ENCODE data around the gene CACHD1. TPM values are rescaled to one million over a fixed set of nuclear protein-coding genes. Genes with fewer than 3 reads are reported as not detected.

Gene CACHD1
- total RNA-seq, 1 donor from 2014 or later: 12.8 TPM

- no peak for DNase-seq
Measured at GRCh38 chr1:64550510-64550909, 80.6 kb downstream of the CACHD1 start.

GRCh38 chr1:64550946-64551605 is 81.1 kb downstream of the CACHD1 start:
- no peak for DNase-seq

DNA sequence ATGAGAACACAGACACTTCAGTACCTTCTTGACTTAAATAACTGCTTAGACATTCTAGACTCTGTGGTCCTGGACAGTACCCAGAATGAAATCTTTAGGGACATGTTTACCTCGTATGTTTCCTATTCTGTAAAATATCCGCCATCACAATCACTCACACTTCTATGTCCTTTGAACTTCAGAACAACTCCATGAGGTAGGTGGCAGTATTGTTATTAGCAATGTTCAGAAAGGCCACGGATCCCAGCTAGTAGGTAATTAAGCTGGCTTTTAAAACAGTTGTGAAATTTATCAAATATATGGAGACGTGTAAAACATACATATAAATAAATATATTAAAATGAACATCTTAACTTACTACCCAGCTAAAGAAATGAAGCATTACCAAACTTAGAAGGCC is 83.4 kb downstream of the CACHD1 start:
- no peak for DNase-seq

DNA sequence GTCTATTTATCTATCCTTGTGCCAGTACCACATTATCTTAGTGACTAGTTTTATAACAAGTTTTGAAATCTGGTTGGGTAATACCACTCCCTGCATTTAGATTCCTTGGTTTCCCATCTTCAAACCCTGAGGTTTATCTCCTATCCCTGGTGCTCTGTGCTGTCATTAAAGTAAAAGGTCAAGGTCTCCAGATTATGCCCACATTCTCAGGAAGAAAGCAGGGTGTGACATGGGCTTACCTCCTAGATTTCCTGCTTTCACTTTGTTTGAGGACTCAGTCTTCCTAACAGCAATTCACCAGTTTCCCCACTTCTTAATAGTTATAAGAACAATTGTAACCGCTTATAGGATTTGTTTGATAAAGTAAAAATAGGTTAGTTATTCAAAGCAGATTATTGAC is 86.0 kb downstream of the CACHD1 start:
- no peak for DNase-seq

- DNase-seq: no peak
Measured at GRCh38 chr1:64561993-64562392, 92.1 kb downstream of the CACHD1 start.

DNA sequence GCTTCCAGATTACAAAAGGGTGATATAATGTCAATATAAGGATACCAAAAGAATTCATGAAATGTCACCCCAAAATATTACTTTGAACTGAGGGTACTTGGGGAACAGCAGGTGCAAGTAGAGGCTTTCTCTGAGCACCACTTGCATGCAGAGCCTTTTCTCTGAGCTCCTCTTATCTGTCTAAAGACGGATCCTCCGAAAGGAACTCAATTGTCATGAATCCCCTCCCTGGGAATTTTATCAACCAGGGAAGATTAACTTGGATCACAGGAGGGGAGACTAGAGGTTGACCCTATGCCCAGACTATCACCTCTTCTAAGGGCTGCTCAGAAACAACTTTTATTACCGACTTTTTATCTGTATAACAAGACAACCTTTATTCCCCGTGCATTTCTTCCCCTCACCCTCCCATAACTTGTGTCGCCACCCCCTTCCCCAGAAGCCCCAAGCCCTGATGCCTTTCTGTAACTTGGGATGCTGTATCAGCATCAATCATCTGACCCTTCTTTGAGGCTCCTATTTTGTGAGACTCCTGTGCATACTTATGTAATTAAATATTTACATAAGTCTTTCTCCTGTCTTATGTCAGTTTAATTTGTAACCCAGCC is 94.1 kb downstream of the CACHD1 start:
- no peak for DNase-seq

DNA sequence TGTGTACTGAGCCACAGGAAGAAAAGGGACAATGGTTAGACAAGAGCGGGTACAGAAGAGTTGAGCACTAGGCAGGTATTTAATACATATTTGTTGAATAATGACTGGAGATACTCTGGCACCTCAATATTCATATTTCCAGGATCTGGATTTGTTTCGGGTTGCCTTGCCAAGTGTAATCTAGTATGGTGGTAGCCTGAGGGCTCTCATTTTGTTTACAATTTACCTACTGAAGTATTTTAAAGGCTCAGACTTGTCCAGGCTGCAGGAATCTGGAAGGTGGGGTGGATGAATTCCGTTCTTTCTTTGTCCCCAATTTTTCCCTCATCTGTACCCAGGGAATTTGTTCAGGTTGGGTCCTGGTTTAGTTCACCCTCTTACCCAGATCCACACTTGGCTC is 95.0 kb downstream of the CACHD1 start:
- no peak for DNase-seq

DNA sequence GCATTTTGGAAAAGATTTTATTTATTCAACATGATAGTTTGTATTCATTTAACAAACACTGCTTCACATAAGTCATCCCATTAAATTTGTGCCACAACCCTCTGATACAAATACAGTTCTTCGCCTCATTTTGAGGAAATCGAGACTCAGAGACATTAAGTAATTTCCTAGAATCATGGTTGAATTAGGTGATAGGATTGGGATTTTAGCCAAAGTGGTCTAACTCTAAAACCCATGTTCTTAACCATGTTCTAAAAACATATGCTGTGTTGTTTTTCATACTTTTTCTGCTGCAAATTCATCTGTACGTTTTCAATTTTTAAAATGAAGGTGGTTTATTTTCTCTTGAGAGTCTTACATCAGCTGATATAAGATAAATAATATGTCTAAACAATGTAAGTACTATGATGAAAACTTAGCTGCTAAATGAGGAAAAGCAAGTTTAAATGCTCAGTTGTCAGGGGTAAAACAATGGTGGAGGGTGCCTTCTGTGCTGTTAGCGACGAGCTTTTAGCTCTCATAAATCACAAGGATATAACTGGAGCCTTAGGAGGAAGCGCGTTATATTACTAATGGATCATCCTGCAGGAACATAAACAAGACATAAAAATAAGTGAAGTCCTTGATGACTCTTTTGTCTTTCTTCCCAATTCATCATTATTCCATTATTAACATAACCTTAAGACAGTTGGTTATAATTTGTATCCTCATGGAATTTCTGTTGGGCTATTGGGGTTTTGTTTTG is 97.7 kb downstream of the CACHD1 start:
- DNase-seq: no peak

DNA sequence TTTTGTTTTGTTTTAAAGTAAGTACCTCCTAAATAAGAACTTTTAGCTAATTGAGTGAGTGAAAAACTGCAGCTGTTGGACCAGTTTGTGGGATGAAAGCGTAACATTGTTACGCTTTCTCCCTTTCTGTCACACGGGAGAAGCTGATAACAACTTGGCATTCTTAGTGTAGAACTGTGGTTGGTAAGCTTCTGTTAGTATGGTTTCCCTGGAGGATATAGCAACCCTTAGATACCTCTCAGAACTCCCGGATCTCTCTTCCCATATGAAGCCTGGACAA is 98.2 kb downstream of the CACHD1 start:
- no peak for DNase-seq

- no peak for DNase-seq
Measured at GRCh38 chr1:64569411-64569810, 99.5 kb downstream of the CACHD1 start.

- DNase-seq: no peak
Measured at GRCh38 chr1:64570267-64570855, 100.4 kb downstream of the CACHD1 start.

DNA sequence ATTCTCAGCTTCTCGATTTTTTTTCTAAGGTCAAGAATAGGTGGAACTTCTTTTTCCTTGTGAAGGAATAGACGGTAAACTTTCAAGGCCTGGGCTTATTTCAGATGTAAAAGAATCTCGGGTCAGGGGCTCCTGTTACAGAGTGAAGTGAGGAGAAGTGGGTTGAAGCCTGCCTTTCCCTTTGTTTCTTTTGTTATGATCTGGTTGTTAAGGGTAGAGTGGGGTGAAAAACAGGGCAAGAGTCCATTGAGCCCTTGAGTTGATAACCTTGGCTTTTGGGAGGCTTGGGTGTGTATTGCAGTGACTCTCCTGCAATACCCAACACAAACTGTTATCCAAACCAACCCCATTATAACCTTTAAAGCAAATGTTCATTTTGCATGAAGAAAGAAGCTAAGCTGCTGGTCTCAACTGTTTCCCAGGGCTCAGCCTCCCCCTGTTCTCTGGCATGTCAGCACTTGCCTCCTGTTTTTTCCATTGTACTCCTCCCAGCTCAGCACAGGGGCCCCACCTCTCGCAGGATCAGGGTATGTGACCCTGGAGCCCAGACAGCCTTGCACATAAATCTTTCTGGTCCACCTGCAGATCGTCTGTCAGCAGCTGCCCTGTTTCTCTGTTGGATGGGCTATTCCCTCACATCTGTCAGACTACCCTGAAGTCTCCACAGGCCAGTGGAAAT is 102.4 kb downstream of the CACHD1 start:
- no peak for DNase-seq

DNA sequence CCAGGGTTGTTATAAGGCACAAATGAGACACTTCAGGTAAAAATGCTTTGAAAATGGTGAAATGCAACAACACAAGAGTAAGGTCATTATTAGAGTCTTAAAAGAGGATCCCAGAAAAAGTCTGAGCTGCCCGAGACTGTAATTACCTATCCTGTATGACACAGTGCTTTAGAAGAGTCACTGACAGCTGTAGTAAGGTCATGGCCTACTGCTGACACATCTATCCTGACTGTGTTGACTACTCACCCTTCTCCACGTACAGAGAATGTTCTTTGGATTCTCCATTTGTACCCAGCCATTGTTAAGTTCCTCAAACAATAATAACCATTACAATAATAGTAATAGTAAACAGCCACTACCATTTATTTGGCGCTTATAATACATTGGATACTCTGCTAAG is 104.4 kb downstream of the CACHD1 start:
- no peak for DNase-seq

- DNase-seq: no peak
Measured at GRCh38 chr1:64575881-64576676, 106.2 kb downstream of the CACHD1 start.

- no peak for DNase-seq
Measured at GRCh38 chr1:64578270-64578973, 108.5 kb downstream of the CACHD1 start.

GRCh38 chr1:64579767-64580166 is 109.8 kb downstream of the CACHD1 start:
- no peak for DNase-seq

GRCh38 chr1:64581135-64581842 is 111.4 kb downstream of the CACHD1 start:
- DNase-seq: no peak

DNA sequence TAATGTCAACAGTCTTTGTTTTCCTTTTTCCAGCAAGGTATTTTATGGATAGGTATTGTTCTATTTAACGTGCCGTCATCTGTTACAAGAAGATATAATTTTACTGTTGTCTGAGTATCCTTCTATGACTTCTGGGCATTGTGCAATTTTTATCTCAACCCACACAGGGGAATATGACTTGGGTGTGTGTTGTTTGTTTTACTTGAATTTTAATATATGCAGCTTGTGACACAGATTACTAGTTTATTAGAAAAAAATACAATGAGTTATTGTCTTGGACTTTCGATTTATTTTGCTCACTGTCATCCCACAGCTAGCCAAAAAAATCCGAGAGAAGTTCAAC is 111.9 kb downstream of the CACHD1 start:
- DNase-seq: no peak

DNA sequence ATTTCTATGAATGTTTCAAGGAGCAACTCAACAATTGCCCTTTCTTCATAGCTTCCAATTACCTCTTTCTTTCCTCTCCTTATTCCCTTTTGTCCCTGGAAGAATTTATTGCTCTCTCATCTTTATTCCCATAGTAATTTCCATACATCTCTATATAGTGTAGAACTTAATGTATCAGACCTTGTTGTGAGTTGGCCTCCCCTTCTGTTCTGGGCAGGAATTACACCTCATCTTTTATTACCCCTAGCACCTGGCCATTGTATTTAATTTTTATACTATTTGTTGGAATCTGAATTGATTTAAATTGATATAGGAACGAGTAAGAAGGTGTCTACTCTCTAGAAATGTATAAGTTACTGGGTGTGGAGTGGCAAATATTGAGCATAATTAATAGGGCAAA is 114.5 kb downstream of the CACHD1 start:
- no peak for DNase-seq

DNA sequence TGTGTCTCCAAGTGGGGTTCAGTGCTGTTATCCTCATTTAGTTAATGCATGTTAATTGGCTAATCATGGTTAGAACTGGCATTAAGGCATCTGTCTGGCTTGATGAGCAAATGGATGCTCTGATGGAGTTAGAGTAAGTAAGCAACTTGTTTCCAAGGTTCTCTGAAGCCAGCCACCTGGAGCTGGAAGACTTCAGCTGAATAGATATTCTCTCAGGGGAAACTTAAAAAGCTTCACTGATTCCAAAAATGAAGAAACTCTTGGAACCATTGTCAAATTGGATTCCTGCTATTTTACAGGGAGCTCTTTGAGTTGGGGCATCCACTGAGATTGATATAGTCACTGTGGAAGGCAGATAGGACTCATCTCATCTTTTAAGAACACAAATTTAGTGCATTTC is 118.9 kb downstream of the CACHD1 start:
- no peak for DNase-seq

DNA sequence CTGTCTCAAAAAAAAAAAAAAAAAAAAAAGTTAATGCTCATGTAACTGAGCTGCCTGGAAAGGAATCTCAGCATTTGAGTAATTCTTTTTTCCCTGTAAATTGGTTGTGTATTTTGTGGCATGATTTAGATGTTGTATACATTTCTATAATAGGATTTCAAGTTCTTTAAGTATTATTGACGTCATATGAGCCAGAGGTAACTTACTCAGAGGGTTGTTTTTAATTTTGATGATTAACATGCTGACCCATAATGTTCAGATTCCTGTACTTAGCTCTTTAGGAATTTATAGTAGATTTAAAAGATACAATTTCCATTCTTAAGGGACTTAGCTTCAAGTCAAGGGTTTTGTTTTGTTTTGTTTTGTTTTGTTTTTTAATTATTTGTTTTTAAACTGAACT is 120.4 kb downstream of the CACHD1 start:
- no peak for DNase-seq

Data from tongue (tissue), 2 donors.